GM18517 (cell line): ENCODE results near the gene B4GALT3.
"Not testable (repeated sequence)": the region's sequence is repeated elsewhere in the genome, so short reads cannot be mapped to it uniquely, and the experiment has no call there.

Experiments used
- ATAC-seq: cut with Tn5 transposase; IDR thresholded peaks from one replicate; pipeline ENCODE4 v1.9.1; 2021; ENCODE audit warnings: mild to moderate bottlenecking, moderate library complexity; ENCODE audit not compliant: unreplicated experiment

Gene B4GALT3

GRCh38 chr1:161177112-161177935, at the start of gene B4GALT3:
B4GALT3 (minus strand) TSS chr1:161177507; CDS start chr1:161176060, 1,447 bp downstream.
- peak; percentile 58 for ATAC-seq

GRCh38 chr1:161226759-161227158, 49.5 kb upstream of the B4GALT3 start:
- ATAC-seq, result no peak

GRCh38 chr1:161226320-161226711, 49.0 kb upstream of the B4GALT3 start:
- no peak for ATAC-seq

- ATAC-seq, result peak; percentile 98
These were observed 48.4 kb upstream of the B4GALT3 start, which contains the start of gene TOMM40L for GRCh38 chr1:161225534-161226319. TOMM40L (plus strand) TSS chr1:161226060; CDS start chr1:161226490, 430 bp downstream.

- ATAC-seq, result no peak
These were observed 47.8 kb upstream of the B4GALT3 start for GRCh38 chr1:161225178-161225533.

- ATAC-seq, result not testable (repeated sequence)
These were observed 47.4 kb upstream of the B4GALT3 start for GRCh38 chr1:161224695-161225087.

GRCh38 chr1:161223805-161224694, 46.7 kb upstream of the B4GALT3 start:
- ATAC-seq, result no peak

GRCh38 chr1:161222175-161223019, 45.1 kb upstream of the B4GALT3 start:
- ATAC-seq, result no peak

GRCh38 chr1:161220002-161220401, 42.7 kb upstream of the B4GALT3 start:
- ATAC-seq, result no peak

GRCh38 chr1:161219078-161219892, 42.0 kb upstream of the B4GALT3 start:
- no peak for ATAC-seq

GRCh38 chr1:161218301-161219077, 41.2 kb upstream of the B4GALT3 start:
- ATAC-seq, result no peak

GRCh38 chr1:161217831-161218230, 40.5 kb upstream of the B4GALT3 start:
- ATAC-seq, result no peak

- ATAC-seq, result peak; percentile 84
These were observed 39.8 kb upstream of the B4GALT3 start for GRCh38 chr1:161216945-161217712.

- no peak for ATAC-seq
These were observed 37.8 kb upstream of the B4GALT3 start, which contains the start of gene FCER1G for GRCh38 chr1:161215076-161215475. FCER1G (plus strand) TSS chr1:161215295; CDS start chr1:161215322, 27 bp downstream.

- ATAC-seq, result no peak
These were observed 37.1 kb upstream of the B4GALT3 start for GRCh38 chr1:161214369-161214768.

GRCh38 chr1:161209790-161210409, 32.6 kb upstream of the B4GALT3 start:
- no peak for ATAC-seq

GRCh38 chr1:161207173-161207572, 29.9 kb upstream of the B4GALT3 start:
- ATAC-seq, result no peak
